IMR-90 (cell line): ENCODE results near the gene EGFL8. TPM values are rescaled to one million over a fixed set of nuclear protein-coding genes. Genes with fewer than 3 reads are reported as not detected.

Experiments used
- ATAC-seq: fragments of 200-7000 bp; cut with Tn5 transposase; 2 replicates; pipeline ENCODE4 v1.9.1; 2020; ENCODE audit warnings: low read depth, mild to moderate bottlenecking, moderate library complexity
- BruUV-seq: library from RNA; stranded (reverse); fragments of 400-500 nt; replicated peaks from 2 replicates; lab custom pipeline; 2021; lab: Mats Ljungman, UMichigan
- CTCF ChIA-PET: fragments of 300-600 bp; formaldehyde crosslinking; extraction: SDS; loops from one replicate; lab custom pipeline; 2021; ENCODE audit warnings: antibody characterized with exemption; lab: Yijun Ruan, JAX
- POLR2A ChIA-PET: fragments of 300-600 bp; sonication (Branson Sonifier 250); formaldehyde crosslinking; loops from one replicate; lab custom pipeline; 2022; ENCODE audit warnings: antibody characterized with exemption; ENCODE audit not compliant: unreplicated experiment; lab: Charles Lee
- DNase-seq: peaks from one replicate; pipeline ENCODE4 v3.0.0; 2013
- H2AFZ ChIP-seq: replicated peaks from 2 replicates; pipeline ENCODE3; 2013; ENCODE audit warnings: low read length, mild to moderate bottlenecking; ENCODE audit not compliant: poor library complexity
- H2AK5ac ChIP-seq: 2 replicates; pipeline ENCODE4 v1.6.1; 2013; ENCODE audit warnings: low read depth, low read length, inconsistent platforms
- H2AK9ac ChIP-seq: replicated peaks from 2 replicates; pipeline ENCODE3; 2013; ENCODE audit warnings: mild to moderate bottlenecking, low read depth, low read length, moderate library complexity; ENCODE audit not compliant: poor library complexity
- H2BK120ac ChIP-seq: 2 replicates; pipeline ENCODE4 v1.6.1; 2013; ENCODE audit warnings: low read depth, low read length, inconsistent platforms
- H2BK15ac ChIP-seq: 3 replicates; pipeline ENCODE4 v1.6.1; 2013; ENCODE audit warnings: low read depth, low read length, inconsistent platforms
- H2BK20ac ChIP-seq: 2 replicates; pipeline ENCODE4 v1.6.1; 2013; ENCODE audit warnings: low read depth, mild to moderate bottlenecking, inconsistent platforms, low read length, moderate library complexity
- H2BK5ac ChIP-seq: 2 replicates; pipeline ENCODE4 v1.6.1; 2013; ENCODE audit warnings: mild to moderate bottlenecking, low read depth, low read length, inconsistent platforms; ENCODE audit not compliant: poor library complexity, severe bottlenecking
- H3K14ac ChIP-seq: replicated peaks from 2 replicates; pipeline ENCODE4 v1.6.1; 2013; ENCODE audit warnings: low read depth, low read length, inconsistent platforms
- H3K18ac ChIP-seq: 2 replicates; pipeline ENCODE4 v1.6.1; 2013; ENCODE audit warnings: low read depth, low read length, control low read depth
- H3K23ac ChIP-seq: 2 replicates; pipeline ENCODE4 v1.6.1; 2013; ENCODE audit warnings: low read depth, low read length, inconsistent platforms
- H3K27ac ChIP-seq: 2 replicates; pipeline ENCODE4 v1.5.1; 2013; ENCODE audit warnings: mild to moderate bottlenecking, control low read depth, low read length; ENCODE audit not compliant: insufficient read depth
- H3K27me3 ChIP-seq: 2 replicates; pipeline ENCODE4 v1.6.1; 2013; ENCODE audit warnings: low read length; ENCODE audit not compliant: control insufficient read depth, insufficient read depth
- H3K36me3 ChIP-seq: 2 replicates; pipeline ENCODE4 v1.6.1; 2013; ENCODE audit warnings: low read length, mixed read lengths; ENCODE audit not compliant: control insufficient read depth, insufficient read depth
- H3K4ac ChIP-seq: 2 replicates; pipeline ENCODE4 v1.6.1; 2013; ENCODE audit warnings: low read depth, low read length, inconsistent platforms
- H3K4me1 ChIP-seq: 2 replicates; pipeline ENCODE4 v1.6.1; 2013; ENCODE audit warnings: low read length, mixed read lengths; ENCODE audit not compliant: control insufficient read depth, insufficient read depth
- H3K4me2 ChIP-seq: 2 replicates; pipeline ENCODE4 v1.6.1; 2013; ENCODE audit warnings: low read depth, mild to moderate bottlenecking, control low read depth, low read length, moderate library complexity
- H3K4me3 ChIP-seq: 2 replicates; pipeline ENCODE4 v1.5.1; 2013; ENCODE audit warnings: low read depth, mild to moderate bottlenecking, control low read depth, low read length, moderate library complexity; ENCODE audit not compliant: insufficient read depth
- H3K56ac ChIP-seq: 2 replicates; pipeline ENCODE4 v1.6.1; 2013; ENCODE audit warnings: low read length, inconsistent platforms; ENCODE audit not compliant: insufficient read depth; ENCODE audit errors: extremely low read depth
- H3K79me1 ChIP-seq, 2 experiments: 2 replicates each; pipeline ENCODE4 v1.6.1; 2013; ENCODE audit warnings: low read length in 2 of 2, inconsistent platforms in 1 of 2, low read depth in 1 of 2
- H3K9ac ChIP-seq: 2 replicates; pipeline ENCODE4 v1.6.1; 2013; ENCODE audit warnings: low read depth, low read length, control low read depth
- H3K9me1 ChIP-seq: 2 replicates; pipeline ENCODE4 v1.6.1; 2013; ENCODE audit warnings: low read length, inconsistent platforms; ENCODE audit not compliant: insufficient read depth
- H3K9me3 ChIP-seq: 2 replicates; pipeline ENCODE4 v1.6.1; 2013; ENCODE audit warnings: low read length; ENCODE audit not compliant: control insufficient read depth, insufficient read depth
- H4K20me1 ChIP-seq: 2 replicates; pipeline ENCODE4 v1.6.1; 2013; ENCODE audit warnings: low read length, inconsistent platforms; ENCODE audit not compliant: insufficient read depth
- H4K5ac ChIP-seq: 2 replicates; pipeline ENCODE4 v1.6.1; 2013; ENCODE audit warnings: mild to moderate bottlenecking, low read depth, low read length, control low read depth
- H4K8ac ChIP-seq, 2 experiments: 2 replicates each; pipeline ENCODE4 v1.6.1; 2013; ENCODE audit warnings: low read depth in 2 of 2, low read length in 2 of 2, control low read depth in 1 of 2, inconsistent platforms in 1 of 2
- H4K91ac ChIP-seq: 2 replicates; pipeline ENCODE4 v1.6.1; 2013; ENCODE audit warnings: low read depth, low read length, inconsistent platforms; ENCODE audit not compliant: insufficient read depth
- BHLHE40 ChIP-seq: fragments of 150-350 bp; IDR thresholded peaks from 2 replicates; pipeline ENCODE4 v1.6.1; 2016; ENCODE audit warnings: mild to moderate bottlenecking, low read depth, low read length
- CEBPB ChIP-seq: IDR thresholded peaks from 2 replicates; pipeline ENCODE4 v1.6.1; 2012; ENCODE audit warnings: low read depth, low read length, improper control_type of control experiment
- CHD1 ChIP-seq: IDR thresholded peaks from 2 replicates; pipeline ENCODE4 v1.6.1; 2012; ENCODE audit warnings: low read depth, low read length, improper control_type of control experiment
- ELK1 ChIP-seq: fragments of 150-350 bp; IDR thresholded peaks from 2 replicates; pipeline ENCODE4 v1.6.1; 2016; ENCODE audit warnings: low read depth, mild to moderate bottlenecking, low read length, moderate library complexity, borderline replicate concordance
- FOS ChIP-seq: fragments of 150-350 bp; IDR thresholded peaks from 2 replicates; pipeline ENCODE4 v1.6.1; 2016; ENCODE audit warnings: low read depth, low read length
- MAFK ChIP-seq: IDR thresholded peaks from 2 replicates; pipeline ENCODE4 v1.6.1; 2012; ENCODE audit warnings: low read depth, low read length, improper control_type of control experiment
- MAZ ChIP-seq: IDR thresholded peaks from 2 replicates; pipeline ENCODE4 v1.6.1; 2012; ENCODE audit warnings: low read depth, mild to moderate bottlenecking, low read length, improper control_type of control experiment, moderate library complexity, borderline replicate concordance
- MXI1 ChIP-seq: IDR thresholded peaks from 2 replicates; pipeline ENCODE4 v1.6.1; 2012; ENCODE audit warnings: low read depth, mild to moderate bottlenecking, low read length, moderate library complexity, borderline replicate concordance
- NFE2L2 ChIP-seq: fragments of 150-350 bp; IDR thresholded peaks from 2 replicates; pipeline ENCODE4 v1.6.1; 2016; ENCODE audit warnings: low read depth, mild to moderate bottlenecking, low read length
- POLR2A ChIP-seq: IDR thresholded peaks from 2 replicates; pipeline ENCODE4 v1.6.1; 2012; ENCODE audit warnings: mild to moderate bottlenecking, low read depth, low read length
- RAD21 ChIP-seq: IDR thresholded peaks from 2 replicates; pipeline ENCODE4 v1.6.1; 2012; ENCODE audit warnings: low read length, improper control_type of control experiment
- RCOR1 ChIP-seq: IDR thresholded peaks from 2 replicates; pipeline ENCODE4 v1.6.1; 2012; ENCODE audit warnings: mild to moderate bottlenecking, low read length, improper control_type of control experiment; ENCODE audit not compliant: insufficient replicate concordance
- RFX5 ChIP-seq: IDR thresholded peaks from 2 replicates; pipeline ENCODE4 v1.8.0; 2012; ENCODE audit warnings: low read depth, mild to moderate bottlenecking, low read length, moderate library complexity
- SMC3 ChIP-seq: fragments of 150-350 bp; IDR thresholded peaks from 2 replicates; pipeline ENCODE4 v1.6.1; 2016; ENCODE audit warnings: low read depth, mild to moderate bottlenecking, antibody characterized with exemption, low read length, moderate library complexity
- USF2 ChIP-seq: fragments of 150-350 bp; IDR thresholded peaks from 2 replicates; pipeline ENCODE4 v1.6.1; 2017; ENCODE audit warnings: mild to moderate bottlenecking, antibody characterized with exemption, low read length, low read depth
- dilution Hi-C: fragments of 300-500 bp; cut with HindIII; formaldehyde crosslinking; loops from one replicate; pipeline ENCODE4 v1.14.3; 2018; ENCODE audit warnings: low sequenced_read_pairs; ENCODE audit not compliant: unreplicated experiment
- in situ Hi-C: fragments of 300-500 bp; cut with MboI; formaldehyde crosslinking; loops from 3 replicates; pipeline ENCODE4 v1.14.3; 2019; ENCODE audit warnings: low sequenced_read_pairs, inconsistent platforms, mixed read lengths
- intact Hi-C: fragments of 100-400 bp; cut with micrococcal nuclease; formaldehyde crosslinking; loops from 2 replicates; pipeline ENCODE4 v1.10.0; 2022
- polyA plus RNA-seq, 3 experiments: library from polyadenylated mRNA; depleted of rRNA; stranded (reverse); fragments of >200 nt; gene quantifications; 2 replicates each; pipeline ENCODE4 v1.2.3, GENCODE V29; 2012; ENCODE audit warnings: low replicate concordance in 1 of 3
- total RNA-seq: library from RNA; depleted of rRNA; stranded (reverse); fragments of >200 nt; gene quantifications from 2 replicates; pipeline ENCODE4 v1.2.3, GENCODE V29; 2012
- TF ChIP-seq, protein P1 (sequence below): conservative IDR thresholded peaks from 2 replicates; pipeline ENCODE4 v1.5.1; 2012; ENCODE audit warnings: mild to moderate bottlenecking, low read depth, low read length, improper control_type of control experiment

EGFL8 gene
- total and polyA plus RNA-seq, 2 of the 4 experiments (the other 2 are of a cell fraction), result 0.18 to 4.7 TPM

DNA sequence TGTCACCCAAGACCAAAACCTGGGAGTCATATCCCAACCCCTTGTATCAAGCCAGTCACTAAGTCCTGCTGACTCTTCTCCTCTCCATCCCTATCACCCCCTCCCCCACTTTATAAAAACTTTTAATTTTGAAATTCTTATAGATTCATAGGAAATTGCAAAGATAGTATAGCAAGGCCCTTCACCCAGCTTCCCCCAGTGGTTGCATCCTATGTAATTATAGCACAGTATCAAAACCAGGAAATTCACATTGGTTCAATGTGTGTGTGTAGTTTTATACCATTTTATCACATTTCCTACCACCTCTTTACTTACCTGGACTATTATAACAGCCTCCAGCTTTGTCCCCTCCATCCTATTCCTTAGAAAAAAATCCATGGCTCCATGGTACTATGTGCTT, 6.3 kb upstream of the EGFL8 start:
- ChIA-PET CTCF (no interaction called here), POLR2A (no interaction called here)
- Histone ChIP-seq H4K5ac (no peak overlapping the region), H2AK5ac (no peak overlapping the region), H4K20me1 (no peaks in the 10 kb centered on the region), H2BK15ac (no peak overlapping the region), H2BK20ac (no peak overlapping the region), H3K4me3 (no peak overlapping the region), H3K27me3 (no peaks in the 10 kb centered on the region), H3K23ac (no peak overlapping the region), H3K14ac (no peak overlapping the region), H3K9me1 (no peaks in the 10 kb centered on the region), H4K8ac (no peak overlapping the region), H2AFZ (no peak overlapping the region), H3K9ac (no peak overlapping the region), H3K27ac (no peak overlapping the region), H4K91ac (no peak overlapping the region), H2AK9ac (no peak overlapping the region), H3K4ac (no peak overlapping the region), H3K36me3 (peaks cover 23% of the 10 kb centered on the region), H3K9me3 (no peaks in the 10 kb centered on the region), H2BK5ac (no peak overlapping the region), H3K4me2 (no peak overlapping the region), H3K56ac (no peak overlapping the region), H3K18ac (no peak overlapping the region), H2BK120ac (no peak overlapping the region), H3K4me1 (peaks cover 9% of the 10 kb centered on the region; the same call in 1 of the 2 replicates), H3K79me1 (peaks cover 6 to 27% of the 10 kb centered on the region in 2 experiments)
- DNase-seq, result no peak
- BruUV-seq, result no TSS peak
- in situ Hi-C loops (loop anchor here (5.0 kb wide), 1 partner anchor 41 kb away; no protein-coding TSS in a partner anchor), dilution Hi-C loops (no loop called here), intact Hi-C loops (loop anchor here (10.0 kb wide), 1 partner anchor 113 kb away; no protein-coding TSS in a partner anchor)
- TF ChIP-seq MAFK, result no peak
- no peak for TF ChIP-seq RCOR1
- TF ChIP-seq NFE2L2, result no peak
- no peak for TF ChIP-seq MXI1
- no peak for TF ChIP-seq POLR2A
- TF ChIP-seq CEBPB, result no peak
- TF ChIP-seq MAZ, result no peak
- no peak for TF ChIP-seq RFX5
- TF ChIP-seq RAD21, result no peak
- TF ChIP-seq CHD1, result no peak
- TF ChIP-seq, protein P1, sequence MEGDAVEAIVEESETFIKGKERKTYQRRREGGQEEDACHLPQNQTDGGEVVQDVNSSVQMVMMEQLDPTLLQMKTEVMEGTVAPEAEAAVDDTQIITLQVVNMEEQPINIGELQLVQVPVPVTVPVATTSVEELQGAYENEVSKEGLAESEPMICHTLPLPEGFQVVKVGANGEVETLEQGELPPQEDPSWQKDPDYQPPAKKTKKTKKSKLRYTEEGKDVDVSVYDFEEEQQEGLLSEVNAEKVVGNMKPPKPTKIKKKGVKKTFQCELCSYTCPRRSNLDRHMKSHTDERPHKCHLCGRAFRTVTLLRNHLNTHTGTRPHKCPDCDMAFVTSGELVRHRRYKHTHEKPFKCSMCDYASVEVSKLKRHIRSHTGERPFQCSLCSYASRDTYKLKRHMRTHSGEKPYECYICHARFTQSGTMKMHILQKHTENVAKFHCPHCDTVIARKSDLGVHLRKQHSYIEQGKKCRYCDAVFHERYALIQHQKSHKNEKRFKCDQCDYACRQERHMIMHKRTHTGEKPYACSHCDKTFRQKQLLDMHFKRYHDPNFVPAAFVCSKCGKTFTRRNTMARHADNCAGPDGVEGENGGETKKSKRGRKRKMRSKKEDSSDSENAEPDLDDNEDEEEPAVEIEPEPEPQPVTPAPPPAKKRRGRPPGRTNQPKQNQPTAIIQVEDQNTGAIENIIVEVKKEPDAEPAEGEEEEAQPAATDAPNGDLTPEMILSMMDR, result no peak
- TF ChIP-seq SMC3, result no peak
- TF ChIP-seq BHLHE40, result no peak
- no peak for TF ChIP-seq USF2
- TF ChIP-seq ELK1, result no peak
- no peak for TF ChIP-seq FOS
- no peak for ATAC-seq
